Measurements from ENCODE around the gene FAM118B.

GRCh38 chr11:126166413-126166812, 45.2 kb upstream of the FAM118B start:
- TF ChIP-seq, protein P1, sequence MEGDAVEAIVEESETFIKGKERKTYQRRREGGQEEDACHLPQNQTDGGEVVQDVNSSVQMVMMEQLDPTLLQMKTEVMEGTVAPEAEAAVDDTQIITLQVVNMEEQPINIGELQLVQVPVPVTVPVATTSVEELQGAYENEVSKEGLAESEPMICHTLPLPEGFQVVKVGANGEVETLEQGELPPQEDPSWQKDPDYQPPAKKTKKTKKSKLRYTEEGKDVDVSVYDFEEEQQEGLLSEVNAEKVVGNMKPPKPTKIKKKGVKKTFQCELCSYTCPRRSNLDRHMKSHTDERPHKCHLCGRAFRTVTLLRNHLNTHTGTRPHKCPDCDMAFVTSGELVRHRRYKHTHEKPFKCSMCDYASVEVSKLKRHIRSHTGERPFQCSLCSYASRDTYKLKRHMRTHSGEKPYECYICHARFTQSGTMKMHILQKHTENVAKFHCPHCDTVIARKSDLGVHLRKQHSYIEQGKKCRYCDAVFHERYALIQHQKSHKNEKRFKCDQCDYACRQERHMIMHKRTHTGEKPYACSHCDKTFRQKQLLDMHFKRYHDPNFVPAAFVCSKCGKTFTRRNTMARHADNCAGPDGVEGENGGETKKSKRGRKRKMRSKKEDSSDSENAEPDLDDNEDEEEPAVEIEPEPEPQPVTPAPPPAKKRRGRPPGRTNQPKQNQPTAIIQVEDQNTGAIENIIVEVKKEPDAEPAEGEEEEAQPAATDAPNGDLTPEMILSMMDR (IDR thresholded peaks at IDR 0.05), result no peak
- no peak for TF ChIP-seq POLR2A (IDR thresholded peaks at IDR 0.05)

Measured in tibial nerve (tissue), 3 donors.